ENCODE data around the gene OTOG.

DNA sequence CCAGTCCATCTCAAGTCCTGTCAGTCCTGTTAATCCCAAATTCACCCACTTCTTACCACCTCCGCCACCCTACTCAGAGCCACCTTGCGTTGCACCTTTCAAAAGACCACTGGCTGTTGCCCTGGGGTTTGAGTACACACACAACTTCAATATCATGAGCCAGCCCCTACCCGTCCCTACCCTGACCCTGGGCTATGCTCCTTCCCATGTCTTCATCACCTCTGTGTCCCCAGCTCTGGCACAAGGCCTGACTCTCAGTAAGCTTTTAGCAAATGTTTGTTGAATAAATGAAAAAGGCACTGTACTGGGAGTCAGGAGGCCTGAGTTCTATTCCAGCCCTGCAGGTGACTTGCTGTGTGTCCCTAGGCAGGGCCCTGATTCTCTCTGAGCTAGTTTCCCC, 26.5 kb downstream of the OTOG start:
- TF ChIP-seq, protein P1, sequence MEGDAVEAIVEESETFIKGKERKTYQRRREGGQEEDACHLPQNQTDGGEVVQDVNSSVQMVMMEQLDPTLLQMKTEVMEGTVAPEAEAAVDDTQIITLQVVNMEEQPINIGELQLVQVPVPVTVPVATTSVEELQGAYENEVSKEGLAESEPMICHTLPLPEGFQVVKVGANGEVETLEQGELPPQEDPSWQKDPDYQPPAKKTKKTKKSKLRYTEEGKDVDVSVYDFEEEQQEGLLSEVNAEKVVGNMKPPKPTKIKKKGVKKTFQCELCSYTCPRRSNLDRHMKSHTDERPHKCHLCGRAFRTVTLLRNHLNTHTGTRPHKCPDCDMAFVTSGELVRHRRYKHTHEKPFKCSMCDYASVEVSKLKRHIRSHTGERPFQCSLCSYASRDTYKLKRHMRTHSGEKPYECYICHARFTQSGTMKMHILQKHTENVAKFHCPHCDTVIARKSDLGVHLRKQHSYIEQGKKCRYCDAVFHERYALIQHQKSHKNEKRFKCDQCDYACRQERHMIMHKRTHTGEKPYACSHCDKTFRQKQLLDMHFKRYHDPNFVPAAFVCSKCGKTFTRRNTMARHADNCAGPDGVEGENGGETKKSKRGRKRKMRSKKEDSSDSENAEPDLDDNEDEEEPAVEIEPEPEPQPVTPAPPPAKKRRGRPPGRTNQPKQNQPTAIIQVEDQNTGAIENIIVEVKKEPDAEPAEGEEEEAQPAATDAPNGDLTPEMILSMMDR (conservative IDR thresholded peaks at IDR 0.05; ENCODE audit: low read length): no peak
- no peak for TF ChIP-seq EZH2phosphoT487 (IDR thresholded peaks at IDR 0.05; ENCODE audit: borderline replicate concordance)
